Immature natural killer cell (primary cell): ENCODE measurements around the gene GSTM4. TPM values are rescaled to one million over a fixed set of nuclear protein-coding genes. Genes with fewer than 3 reads are reported as not detected.
"Not testable (repeated sequence)": the region's sequence is repeated elsewhere in the genome, so short reads cannot be mapped to it uniquely, and the experiment has no call there.

ENCODE experiments used
- DNase-seq, 3 donors: peaks; one replicate each; pipeline ENCODE4 v3.0.0; 2022; ENCODE audit warnings: mixed read lengths in 1 of 3
- H3K27ac Mint-ChIP-seq, 6 donors: one replicate each; pipeline ENCODE4 v1.8.0; 2020; ENCODE audit warnings: mixed read lengths in 6 of 6, mild to moderate bottlenecking in 5 of 6, inconsistent platforms in 4 of 6, moderate library complexity in 3 of 6
- H3K27me3 Mint-ChIP-seq, 3 donors: one replicate each; pipeline ENCODE4 v1.8.0; 2020 to 2021; ENCODE audit warnings: low read depth in 3 of 3, mild to moderate bottlenecking in 3 of 3, mixed read lengths in 3 of 3, moderate library complexity in 3 of 3, inconsistent platforms in 1 of 3
- H3K36me3 Mint-ChIP-seq, 3 donors: one replicate each; pipeline ENCODE4 v1.8.0; 2020; ENCODE audit warnings: mixed read lengths in 3 of 3, inconsistent platforms in 2 of 3, mild to moderate bottlenecking in 2 of 3
- H3K4me1 Mint-ChIP-seq, 2 donors: one replicate each; pipeline ENCODE4 v1.8.0; 2020; ENCODE audit warnings: inconsistent platforms in 2 of 2, mild to moderate bottlenecking in 2 of 2, mixed read lengths in 2 of 2, moderate library complexity in 1 of 2
- H3K4me3 Mint-ChIP-seq, 5 donors: one replicate each; pipeline ENCODE4 v1.8.0; 2020; ENCODE audit warnings: mild to moderate bottlenecking in 5 of 5, mixed read lengths in 5 of 5, inconsistent platforms in 3 of 5, moderate library complexity in 3 of 5
- H3K9me3 Mint-ChIP-seq, 6 donors: one replicate each; pipeline ENCODE4 v1.8.0; 2020; ENCODE audit warnings: mild to moderate bottlenecking in 6 of 6, mixed read lengths in 6 of 6, inconsistent platforms in 4 of 6, moderate library complexity in 3 of 6
- polyA plus RNA-seq, 3 donors: library from polyadenylated mRNA; unstranded; fragments of 300-500 nt; fragmentation: Illumina TruSeq; gene quantifications; one replicate each; pipeline ENCODE4 v1.2.3, GENCODE V29; 2021

GSTM4 gene
- polyA plus RNA-seq, 3 donors from 2014 or later = 10.9 to 33.4 (median 21.0) TPM

- Mint-ChIP-seq H3K36me3 (peaks cover 0 to 12% (median 0%) of the 10 kb centered on the region in 3 donors), H3K27ac (peak overlapping the region in 1 of 6 donors; percentile 17)
- not testable (repeated sequence) for H3K9me3 Mint-ChIP-seq, H3K27me3 Mint-ChIP-seq, DNase-seq, H3K4me3 Mint-ChIP-seq, H3K4me1 Mint-ChIP-seq
Observed at GRCh38 chr1:109697861-109698260, 42.0 kb downstream of the GSTM4 start.

GRCh38 chr1:109702940-109703339 lies 47.0 kb downstream of the GSTM4 start:
- Mint-ChIP-seq H3K36me3 (peaks cover 0 to 27% (median 8%) of the 10 kb centered on the region in 3 donors), H3K9me3 (peaks cover 0 to 28% (median 13%) of the 10 kb centered on the region in 6 donors)
- DNase-seq, H3K27me3 Mint-ChIP-seq, H3K4me1 Mint-ChIP-seq, H3K27ac Mint-ChIP-seq, H3K4me3 Mint-ChIP-seq: not testable (repeated sequence)

GRCh38 chr1:109704173-109704572 lies 48.3 kb downstream of the GSTM4 start:
- no peaks in the 10 kb centered on the region for H3K4me1 Mint-ChIP-seq
- no peak overlapping the region for H3K27ac Mint-ChIP-seq

GRCh38 chr1:109705411-109705810 lies 49.5 kb downstream of the GSTM4 start:
- peaks cover 2 to 7% (median 7%) of the 10 kb centered on the region in 3 donors for H3K27me3 Mint-ChIP-seq
- DNase-seq = no peak
- H3K9me3 Mint-ChIP-seq = peaks cover 10 to 46% (median 28%) of the 10 kb centered on the region in 6 donors
- no peak overlapping the region for H3K4me3 Mint-ChIP-seq
- peaks cover 12 to 37% (median 23%) of the 10 kb centered on the region in 3 donors for H3K36me3 Mint-ChIP-seq
- H3K27ac Mint-ChIP-seq = no peak overlapping the region
- no peaks in the 10 kb centered on the region for H3K4me1 Mint-ChIP-seq

More at GRCh38 chr1:109704173-109704572, 48.3 kb downstream of the GSTM4 start:
- Mint-ChIP-seq H3K36me3 (peaks cover 7 to 33% (median 20%) of the 10 kb centered on the region in 3 donors), H3K27me3 (peaks cover 2 to 7% (median 5%) of the 10 kb centered on the region in 3 donors), H3K4me3 (no peak overlapping the region), H3K9me3 (peaks cover 5 to 40% (median 23%) of the 10 kb centered on the region in 6 donors)
- no peak for DNase-seq

- H3K27ac Mint-ChIP-seq, DNase-seq, H3K4me1 Mint-ChIP-seq, H3K4me3 Mint-ChIP-seq, H3K27me3 Mint-ChIP-seq: not testable (repeated sequence)
- Mint-ChIP-seq H3K9me3 (peaks cover 10 to 36% (median 19%) of the 10 kb centered on the region in 6 donors), H3K36me3 (peaks cover 12 to 33% (median 23%) of the 10 kb centered on the region in 3 donors)
Observed at GRCh38 chr1:109708949-109709348, 53.0 kb downstream of the GSTM4 start.

- not testable (repeated sequence) for H3K4me3 Mint-ChIP-seq, H3K27ac Mint-ChIP-seq, H3K4me1 Mint-ChIP-seq, DNase-seq, H3K27me3 Mint-ChIP-seq
- Mint-ChIP-seq H3K36me3 (peaks cover 12 to 25% (median 15%) of the 10 kb centered on the region in 3 donors), H3K9me3 (peaks cover 10 to 28% (median 15%) of the 10 kb centered on the region in 6 donors)
Observed at GRCh38 chr1:109709822-109710221, 53.9 kb downstream of the GSTM4 start.

Other genes starting within 250 kb of the GSTM4 start
- gene PSMA5, start 229.7 kb upstream of the GSTM4 start, polyA plus RNA-seq = 100 to 1,000 TPM; 115 to 146 (median 123) TPM
- under 1 TPM in 2 of 3 donors, not detected in 1; 0.08 to 0.28 TPM for gene SYPL2, start 189.6 kb upstream of the GSTM4 start, polyA plus RNA-seq
- 1 to 10 TPM in 2 of 3 donors, under 1 TPM in 1; 0.94 to 8.9 (median 4.1) TPM for gene ATXN7L2, start 172.2 kb upstream of the GSTM4 start, polyA plus RNA-seq
- gene CYB561D1, start 162.0 kb upstream of the GSTM4 start, polyA plus RNA-seq = 10 to 100 TPM in 2 of 3 donors, 1 to 10 TPM in 1; 8.8 to 20.3 (median 10.2) TPM
- gene AMIGO1, start 146.4 kb upstream of the GSTM4 start, polyA plus RNA-seq = 10 to 100 TPM in 1 of 3 donors, 1 to 10 TPM in 2; 3.6 to 12.5 (median 5.0) TPM
- gene GPR61, start 116.2 kb upstream of the GSTM4 start, polyA plus RNA-seq = not detected
- gene GNAI3, start 107.5 kb upstream of the GSTM4 start, polyA plus RNA-seq = 10 to 100 TPM in 2 of 3 donors, 1 to 10 TPM in 1; 8.8 to 16.8 (median 10.3) TPM
- not detected for gene GNAT2, start 36.5 kb upstream of the GSTM4 start, polyA plus RNA-seq
- gene AMPD2, start 36.3 kb upstream of the GSTM4 start, polyA plus RNA-seq = 10 to 100 TPM; 14.7 to 40.3 (median 28.3) TPM
- gene GSTM2, start 12.0 kb downstream of the GSTM4 start, polyA plus RNA-seq = 10 to 100 TPM; 32.6 to 51.2 (median 42.5) TPM
- 10 to 100 TPM in 1 of 3 donors, not detected in 2; 35.4 TPM for gene GSTM1, start 31.7 kb downstream of the GSTM4 start, polyA plus RNA-seq
- under 1 TPM in 1 of 3 donors, not detected in 2; 0.23 TPM for gene GSTM5, start 56.2 kb downstream of the GSTM4 start, polyA plus RNA-seq
- gene GSTM3, start 84.9 kb downstream of the GSTM4 start, polyA plus RNA-seq = 1 to 10 TPM; 1.1 to 7.1 (median 5.9) TPM
- under 1 TPM in 2 of 3 donors, not detected in 1; 0.09 to 0.13 TPM for gene EPS8L3, start 107.8 kb downstream of the GSTM4 start, polyA plus RNA-seq